Activated T-cell treated with anti-CD3 and anti-CD28 coated beads, Interleukin-2, amount 50 U/mL, for 72 hours (primary cell): Measurements from ENCODE around the gene NRCAM. TPM values are rescaled to one million over a fixed set of nuclear protein-coding genes. Genes with fewer than 3 reads are reported as not detected.
A peak's percentile ranks its signal among the peaks of the same experiment; 100 is the strongest.

Experiments used
- ATAC-seq, 2 donors: fragments of 150-1000 bp; cut with Tn5 transposase; replicated peaks in 1 of 2; 2 replicates each; pipeline ENCODE4 v1.10.0; 2021; ENCODE audit warnings: moderate library complexity in 2 of 2, mild to moderate bottlenecking in 1 of 2
- DNase-seq, 2 donors: peaks; one replicate each; pipeline ENCODE4 v3.0.0; 2021 to 2022; ENCODE audit warnings: mixed read lengths in 1 of 2
- H3K27ac Mint-ChIP-seq: one replicate; pipeline ENCODE4 v1.8.0; 2022; ENCODE audit warnings: mild to moderate bottlenecking, moderate library complexity, mixed read lengths
- H3K27me3 Mint-ChIP-seq: one replicate; pipeline ENCODE4 v1.8.0; 2022; ENCODE audit warnings: low read depth, mixed read lengths
- H3K36me3 Mint-ChIP-seq, 2 donors: one replicate each; pipeline ENCODE4 v1.8.0; 2022; ENCODE audit warnings: mixed read lengths in 2 of 2, mild to moderate bottlenecking in 1 of 2; ENCODE audit not compliant: insufficient read depth in 2 of 2
- H3K4me1 Mint-ChIP-seq: one replicate; pipeline ENCODE4 v1.8.0; 2022; ENCODE audit warnings: low read depth, mixed read lengths
- H3K4me3 Mint-ChIP-seq, 2 donors: one replicate each; pipeline ENCODE4 v1.8.0; 2022; ENCODE audit warnings: mild to moderate bottlenecking in 2 of 2, mixed read lengths in 2 of 2, moderate library complexity in 2 of 2
- H3K9me3 Mint-ChIP-seq, 2 donors: one replicate each; pipeline ENCODE4 v1.8.0; 2022; ENCODE audit warnings: mixed read lengths in 2 of 2
- total RNA-seq, 2 donors: library from RNA; stranded (reverse); gene quantifications; one replicate each; pipeline ENCODE4 v1.2.3, GENCODE V29; 2022

NRCAM gene
- total RNA-seq, 2 donors from 2014 or later = 2.5 to 4.1 TPM

GRCh38 chr7:108149908-108150307, 306.3 kb downstream of the NRCAM start:
- H3K36me3 Mint-ChIP-seq = no peaks in the 10 kb centered on the region
- DNase-seq (no peak), ATAC-seq (no peak)
- H3K27me3 Mint-ChIP-seq = no peaks in the 10 kb centered on the region
- no peaks in the 10 kb centered on the region for H3K4me1 Mint-ChIP-seq
- no peaks in the 10 kb centered on the region for H3K9me3 Mint-ChIP-seq
- H3K4me3 Mint-ChIP-seq = no peak overlapping the region
- H3K27ac Mint-ChIP-seq = no peak overlapping the region

GRCh38 chr7:108149119-108149518, 307.1 kb downstream of the NRCAM start:
- no peaks in the 10 kb centered on the region for H3K9me3 Mint-ChIP-seq
- ATAC-seq (no peak), DNase-seq (no peak)
- no peaks in the 10 kb centered on the region for H3K27me3 Mint-ChIP-seq
- no peaks in the 10 kb centered on the region for H3K36me3 Mint-ChIP-seq
- no peak overlapping the region for H3K27ac Mint-ChIP-seq
- no peaks in the 10 kb centered on the region for H3K4me1 Mint-ChIP-seq
- H3K4me3 Mint-ChIP-seq = no peak overlapping the region

GRCh38 chr7:108147031-108147563, 309.1 kb downstream of the NRCAM start:
- Mint-ChIP-seq H3K4me3 (no peak overlapping the region), H3K4me1 (no peaks in the 10 kb centered on the region), H3K27me3 (peaks cover 6% of the 10 kb centered on the region), H3K36me3 (no peaks in the 10 kb centered on the region), H3K9me3 (no peaks in the 10 kb centered on the region), H3K27ac (no peak overlapping the region)
- ATAC-seq (no peak), DNase-seq (no peak)

GRCh38 chr7:108146070-108146842, 310.0 kb downstream of the NRCAM start:
- Mint-ChIP-seq H3K4me3 (no peak overlapping the region), H3K36me3 (no peaks in the 10 kb centered on the region), H3K27me3 (peaks cover 6% of the 10 kb centered on the region), H3K4me1 (no peaks in the 10 kb centered on the region), H3K27ac (no peak overlapping the region), H3K9me3 (no peaks in the 10 kb centered on the region)
- ATAC-seq (peak; percentile 45 to 54), DNase-seq (peak; percentile 51 to 55)

- H3K9me3 Mint-ChIP-seq = no peaks in the 10 kb centered on the region
- H3K4me1 Mint-ChIP-seq = no peaks in the 10 kb centered on the region
- no peak overlapping the region for H3K27ac Mint-ChIP-seq
- ATAC-seq = no peak
- no peaks in the 10 kb centered on the region for H3K36me3 Mint-ChIP-seq
- DNase-seq = no peak
- peaks cover 6% of the 10 kb centered on the region for H3K27me3 Mint-ChIP-seq
- no peak overlapping the region for H3K4me3 Mint-ChIP-seq
Observed at GRCh38 chr7:108145401-108145800, 310.8 kb downstream of the NRCAM start.

GRCh38 chr7:108144931-108145330, 311.3 kb downstream of the NRCAM start:
- peaks cover 6% of the 10 kb centered on the region for H3K27me3 Mint-ChIP-seq
- ATAC-seq = no peak

GRCh38 chr7:108143658-108144420, 312.4 kb downstream of the NRCAM start:
- Mint-ChIP-seq H3K4me1 (no peaks in the 10 kb centered on the region), H3K36me3 (no peaks in the 10 kb centered on the region), H3K9me3 (no peaks in the 10 kb centered on the region), H3K27me3 (peaks cover 14% of the 10 kb centered on the region), H3K27ac (no peak overlapping the region), H3K4me3 (no peak overlapping the region)
- ATAC-seq (no peak), DNase-seq (no peak)

More at GRCh38 chr7:108144931-108145330, 311.3 kb downstream of the NRCAM start:
- H3K9me3 Mint-ChIP-seq = no peaks in the 10 kb centered on the region
- H3K27ac Mint-ChIP-seq = no peak overlapping the region
- no peaks in the 10 kb centered on the region for H3K36me3 Mint-ChIP-seq
- no peak overlapping the region for H3K4me3 Mint-ChIP-seq
- H3K4me1 Mint-ChIP-seq = no peaks in the 10 kb centered on the region
- DNase-seq = no peak

GRCh38 chr7:108142675-108143259, 313.5 kb downstream of the NRCAM start:
- H3K4me3 Mint-ChIP-seq = no peak overlapping the region
- H3K36me3 Mint-ChIP-seq = no peaks in the 10 kb centered on the region
- H3K9me3 Mint-ChIP-seq = peaks cover 0 to under 1% of the 10 kb centered on the region in 2 donors
- DNase-seq = no peak
- no peak for ATAC-seq
- peaks cover 18% of the 10 kb centered on the region for H3K27me3 Mint-ChIP-seq
- H3K27ac Mint-ChIP-seq = no peak overlapping the region
- H3K4me1 Mint-ChIP-seq = peaks cover 9% of the 10 kb centered on the region

- Mint-ChIP-seq H3K4me1 (peaks cover 15% of the 10 kb centered on the region), H3K27ac (no peak overlapping the region), H3K9me3 (peaks cover 0 to 5% of the 10 kb centered on the region in 2 donors), H3K4me3 (no peak overlapping the region), H3K27me3 (peaks cover 18% of the 10 kb centered on the region), H3K36me3 (peaks cover 2% of the 10 kb centered on the region in 2 donors)
- ATAC-seq (no peak), DNase-seq (no peak)
Observed at GRCh38 chr7:108142180-108142579, 314.1 kb downstream of the NRCAM start.

GRCh38 chr7:108140671-108141070, 315.6 kb downstream of the NRCAM start:
- Mint-ChIP-seq H3K36me3 (peaks cover 2% of the 10 kb centered on the region in 2 donors), H3K4me3 (no peak overlapping the region), H3K27ac (no peak overlapping the region), H3K27me3 (peaks cover 18% of the 10 kb centered on the region), H3K4me1 (peaks cover 26% of the 10 kb centered on the region), H3K9me3 (peaks cover 0 to 5% of the 10 kb centered on the region in 2 donors)
- DNase-seq (no peak), ATAC-seq (no peak)

- no peak for ATAC-seq
- peaks cover 18% of the 10 kb centered on the region for H3K27me3 Mint-ChIP-seq
- peaks cover 0 to 5% of the 10 kb centered on the region in 2 donors for H3K9me3 Mint-ChIP-seq
- no peak for DNase-seq
- no peak overlapping the region for H3K27ac Mint-ChIP-seq
- peaks cover 37% of the 10 kb centered on the region for H3K4me1 Mint-ChIP-seq
- H3K36me3 Mint-ChIP-seq = peaks cover 2% of the 10 kb centered on the region in 2 donors
- H3K4me3 Mint-ChIP-seq = no peak overlapping the region
Observed at GRCh38 chr7:108138911-108139310, 317.3 kb downstream of the NRCAM start.

- ATAC-seq = peak in 1 of 2 donors; percentile 18
- H3K4me1 Mint-ChIP-seq = peaks cover 37% of the 10 kb centered on the region
- no peak overlapping the region for H3K4me3 Mint-ChIP-seq
- H3K9me3 Mint-ChIP-seq = peaks cover 0 to 5% of the 10 kb centered on the region in 2 donors
- no peak for DNase-seq
- H3K36me3 Mint-ChIP-seq = peaks cover 2% of the 10 kb centered on the region in 2 donors
- peaks cover 17% of the 10 kb centered on the region for H3K27me3 Mint-ChIP-seq
- H3K27ac Mint-ChIP-seq = no peak overlapping the region
Observed at GRCh38 chr7:108137993-108138392, 318.2 kb downstream of the NRCAM start.

- DNase-seq (no peak), ATAC-seq (no peak)
- Mint-ChIP-seq H3K9me3 (peaks cover 0 to 5% of the 10 kb centered on the region in 2 donors), H3K4me3 (no peak overlapping the region), H3K4me1 (peaks cover 37% of the 10 kb centered on the region), H3K36me3 (peaks cover 2% of the 10 kb centered on the region in 2 donors), H3K27me3 (peaks cover 18% of the 10 kb centered on the region), H3K27ac (no peak overlapping the region)
Observed at GRCh38 chr7:108137040-108137439, 319.2 kb downstream of the NRCAM start.
